GM19467 (cell line): ENCODE measurements around the gene TPPP.
"Not testable (repeated sequence)": the region's sequence is repeated elsewhere in the genome, so short reads cannot be mapped to it uniquely, and the experiment has no call there.

Source experiments
- ATAC-seq: cut with Tn5 transposase; IDR thresholded peaks from one replicate; pipeline ENCODE4 v1.9.1; 2021; ENCODE audit warnings: mild to moderate bottlenecking, moderate library complexity; ENCODE audit not compliant: unreplicated experiment

Gene TPPP

GRCh38 chr5:628351-629205, 64.6 kb downstream of the TPPP start:
- ATAC-seq = not testable (repeated sequence)

DNA sequence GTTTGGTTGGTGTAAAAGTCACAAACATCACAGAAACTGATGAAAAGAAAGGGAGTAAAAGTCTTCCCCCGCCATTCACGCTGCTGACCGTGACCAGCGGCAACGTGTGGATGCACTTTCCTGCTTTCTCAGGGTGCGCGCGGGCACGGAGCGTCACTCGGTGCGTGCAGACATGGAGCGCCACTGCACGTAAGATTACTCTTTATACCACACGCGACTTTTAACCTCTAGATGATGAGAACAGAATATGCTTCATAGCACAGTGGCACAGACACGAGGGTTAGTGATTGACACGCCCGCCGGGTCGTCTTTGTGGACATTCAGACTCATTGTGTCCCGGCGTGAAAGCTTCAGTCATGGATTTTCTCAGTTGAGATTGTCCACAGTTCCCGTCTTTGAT, 65.3 kb downstream of the TPPP start:
- no peak for ATAC-seq

DNA sequence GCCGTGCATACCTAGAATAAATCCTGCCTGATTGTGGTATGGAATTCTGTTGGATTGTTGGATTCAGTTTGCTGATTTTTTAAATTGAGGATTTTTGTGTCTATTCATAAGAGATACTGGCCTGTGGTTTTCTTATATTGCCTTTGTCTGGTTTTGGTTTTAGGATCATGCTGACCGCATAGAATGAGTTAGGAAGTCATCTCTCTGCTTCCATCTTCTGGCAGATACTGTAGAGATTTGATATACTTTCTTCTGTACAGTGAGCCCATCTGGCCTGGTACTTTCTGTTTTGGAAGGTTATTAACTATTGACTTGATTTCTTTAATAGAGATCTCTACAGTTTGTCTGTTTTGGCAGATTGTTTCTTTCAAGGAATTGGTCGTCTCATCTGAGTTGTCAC, 66.3 kb downstream of the TPPP start:
- no peak for ATAC-seq

DNA sequence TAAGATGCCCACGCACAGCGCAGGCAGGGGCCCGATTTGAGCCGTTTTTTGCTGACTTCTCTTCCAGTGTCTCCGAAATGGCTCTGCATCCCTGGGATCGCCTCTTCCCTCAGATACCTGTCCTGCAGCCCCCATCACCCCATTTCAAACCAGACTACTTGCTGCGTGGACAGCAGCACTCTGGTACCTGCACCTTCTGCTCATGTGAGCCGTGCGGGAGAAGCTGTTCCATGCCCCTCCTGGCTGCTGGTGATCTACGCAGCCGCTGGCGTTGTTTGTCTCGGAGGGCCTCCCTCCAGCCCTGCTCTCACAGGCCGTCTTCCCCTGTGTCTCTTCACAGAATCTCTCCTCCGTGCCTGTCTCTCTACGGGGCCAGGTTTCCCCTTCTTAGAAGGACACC, 67.6 kb downstream of the TPPP start:
- ATAC-seq = no peak

DNA sequence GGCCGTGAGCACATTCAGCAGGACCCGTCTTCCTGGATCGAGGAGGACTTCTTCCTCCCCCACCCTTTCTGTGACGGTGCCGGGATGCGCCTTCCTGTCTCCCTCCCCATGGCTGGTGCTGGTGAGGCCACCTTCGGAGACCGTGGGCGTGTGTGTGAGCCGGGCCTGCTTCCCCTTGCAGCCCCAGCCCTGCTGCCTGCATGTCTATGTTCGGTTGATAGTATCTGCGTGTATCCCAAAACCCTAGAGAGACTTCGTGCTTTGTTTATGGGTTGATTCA, 68.3 kb downstream of the TPPP start:
- ATAC-seq = no peak

GRCh38 chr5:624118-624950, 68.8 kb downstream of the TPPP start:
- ATAC-seq = no peak

GRCh38 chr5:623531-623930, 69.6 kb downstream of the TPPP start:
- no peak for ATAC-seq

DNA sequence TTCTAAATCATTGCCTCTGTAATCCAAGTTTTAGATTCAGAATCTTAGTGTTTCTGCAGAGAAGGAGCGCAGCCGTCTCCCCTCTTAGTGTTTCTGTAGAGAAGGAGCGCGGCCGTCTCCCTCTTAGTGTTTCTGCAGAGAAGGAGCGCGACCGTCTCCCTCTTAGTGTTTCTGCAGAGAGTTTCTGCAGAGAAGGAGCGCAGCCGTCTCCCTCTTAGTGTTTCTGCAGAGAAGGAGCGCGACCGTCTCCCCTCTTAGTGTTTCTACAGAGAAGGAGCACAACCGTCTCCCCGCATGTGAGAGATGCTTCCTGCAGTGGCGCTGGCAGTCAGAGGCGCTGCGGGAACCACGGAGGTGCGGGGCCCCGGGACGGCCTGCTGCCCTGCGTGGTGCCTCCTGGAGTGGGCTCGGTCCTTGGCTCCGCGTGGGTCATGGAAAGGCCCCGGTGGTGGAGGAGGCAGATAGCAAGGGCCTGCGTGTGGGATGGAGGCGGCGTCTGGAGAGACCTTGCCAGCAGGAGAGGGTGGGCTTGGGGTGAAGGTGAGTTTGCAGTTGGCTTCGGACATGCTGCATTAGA, 70.1 kb downstream of the TPPP start:
- no peak for ATAC-seq

DNA sequence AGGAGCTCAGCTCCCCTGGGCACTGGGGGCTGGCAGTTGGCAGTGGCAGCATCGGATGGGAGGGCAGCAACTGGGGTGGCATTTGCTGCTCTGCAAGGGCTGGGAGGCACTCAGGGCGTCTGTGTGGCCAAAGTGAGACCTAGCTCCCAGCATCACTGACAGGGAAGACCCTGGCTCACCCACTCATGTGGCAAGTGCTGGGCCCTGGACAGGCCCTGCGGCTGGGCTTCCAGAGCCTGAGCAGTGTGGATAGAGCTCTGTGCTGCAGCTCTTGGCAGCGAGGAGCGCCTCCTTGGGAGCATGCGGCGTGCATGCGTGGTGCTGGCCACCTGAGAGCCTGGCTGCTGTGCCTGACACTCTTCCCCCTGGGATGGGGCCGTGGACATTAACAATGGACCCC, 70.8 kb downstream of the TPPP start:
- ATAC-seq = no peak

DNA sequence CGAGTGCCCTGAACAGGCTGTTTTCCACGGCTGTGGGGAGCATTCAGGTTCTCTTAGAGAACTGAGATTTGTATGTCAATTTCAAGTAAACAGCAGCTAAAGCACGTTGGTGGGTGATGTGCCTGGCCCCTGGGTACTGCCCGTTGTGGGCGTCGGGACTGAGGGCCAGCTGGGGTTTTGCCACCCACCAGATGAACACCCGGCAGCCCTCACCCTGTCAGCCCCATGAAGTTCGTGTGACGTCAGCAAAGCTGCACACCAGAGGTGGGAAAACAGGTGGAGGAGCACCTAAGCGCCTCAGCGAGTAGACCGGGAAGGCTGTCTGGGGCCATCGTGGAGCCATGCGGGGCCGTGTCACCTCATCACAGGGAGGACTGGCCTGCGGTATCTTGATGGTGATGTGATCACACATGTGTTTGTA, 71.8 kb downstream of the TPPP start:
- ATAC-seq = no peak

GRCh38 chr5:620586-621180, 72.5 kb downstream of the TPPP start:
- no peak for ATAC-seq

- ATAC-seq = no peak
Observed at GRCh38 chr5:620152-620551, 73.0 kb downstream of the TPPP start.

DNA sequence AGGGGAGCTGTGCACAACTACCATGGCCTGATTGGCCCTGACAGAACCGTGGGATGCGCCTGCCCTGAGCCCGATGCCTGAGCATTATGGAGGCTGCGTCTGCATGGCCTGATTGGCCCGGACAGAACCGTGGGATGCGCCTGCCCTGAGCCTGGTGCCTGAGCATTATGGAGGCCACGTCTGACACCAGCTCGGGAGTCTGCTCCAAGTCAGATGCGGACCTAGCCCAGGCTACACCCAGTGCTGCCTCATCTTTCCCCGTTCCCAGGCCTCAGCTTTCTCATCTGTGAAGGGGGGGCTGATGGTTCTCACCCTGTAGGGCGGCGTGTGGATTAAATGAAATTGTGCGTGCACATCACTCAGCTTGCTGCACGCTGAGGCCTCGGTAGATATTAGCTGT, 73.7 kb downstream of the TPPP start:
- ATAC-seq = no peak

- no peak for ATAC-seq
Observed at GRCh38 chr5:618450-618849, 74.7 kb downstream of the TPPP start.

DNA sequence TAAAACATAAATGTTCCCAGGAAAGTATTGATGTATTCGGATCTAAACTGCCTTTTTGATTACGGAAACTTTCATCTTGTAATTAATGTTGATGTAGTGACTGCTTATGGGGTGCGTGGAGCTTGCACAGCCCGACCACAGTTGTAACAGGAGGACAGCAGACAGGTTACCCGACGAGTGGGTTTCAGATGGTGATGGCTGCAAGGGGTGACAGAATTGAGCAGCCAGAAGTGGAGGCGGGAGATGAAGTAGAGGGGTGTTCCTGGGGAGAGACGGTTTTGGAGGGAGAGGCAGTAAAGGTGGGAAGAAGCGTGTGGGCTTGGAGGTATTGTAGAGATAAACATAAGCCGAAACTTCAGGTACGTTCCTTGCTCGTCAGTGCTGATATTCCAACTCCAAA, 75.3 kb downstream of the TPPP start:
- no peak for ATAC-seq

DNA sequence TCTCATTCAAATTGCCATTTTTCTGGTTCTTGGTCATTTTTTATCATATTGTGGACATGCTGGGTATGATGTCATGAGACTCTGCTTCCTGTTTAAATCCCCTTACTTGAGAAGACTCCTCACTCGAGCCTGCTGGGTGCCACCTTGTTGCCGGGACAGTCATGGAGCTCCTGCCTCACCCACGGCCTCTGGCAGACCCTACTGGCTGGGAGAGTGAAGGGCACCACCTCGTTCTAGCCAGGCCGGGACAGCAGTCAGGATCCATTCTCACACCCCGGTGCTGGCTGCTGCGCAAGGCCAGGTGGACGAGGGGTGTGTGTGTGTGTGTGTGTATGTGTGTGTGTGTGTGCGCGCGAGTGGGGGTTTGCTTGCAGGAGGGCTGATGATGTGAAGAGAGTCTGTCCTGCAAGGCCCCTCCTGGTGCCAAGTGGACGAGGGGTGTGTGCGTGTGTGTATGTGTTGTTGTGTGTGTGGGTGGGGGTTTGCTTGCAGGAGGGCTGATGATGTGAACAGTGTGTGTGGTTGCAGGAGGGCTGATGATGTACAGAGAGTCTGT, 76.6 kb downstream of the TPPP start:
- no peak for ATAC-seq

- ATAC-seq = peak; percentile 18
Observed at GRCh38 chr5:612498-613424, 80.4 kb downstream of the TPPP start.

GRCh38 chr5:611731-612486, 81.2 kb downstream of the TPPP start, which contains the start of gene CEP72:
Gene CEP72, plus strand, starts transcription at chr5:612340. Its CDS starts 22 bp downstream, at chr5:612362.
- ATAC-seq = peak; percentile 71
